ENCODE measurements around the gene FAN1. TPM values are rescaled to one million over a fixed set of nuclear protein-coding genes. Genes with fewer than 3 reads are reported as not detected.
"Not testable (repeated sequence)": the region's sequence is repeated elsewhere in the genome, so short reads cannot be mapped to it uniquely, and the experiment has no call there.

FAN1 gene
- total RNA-seq, 4 donors from 2014 or later, result 11.7 to 19.4 (median 17.6) TPM

DNA sequence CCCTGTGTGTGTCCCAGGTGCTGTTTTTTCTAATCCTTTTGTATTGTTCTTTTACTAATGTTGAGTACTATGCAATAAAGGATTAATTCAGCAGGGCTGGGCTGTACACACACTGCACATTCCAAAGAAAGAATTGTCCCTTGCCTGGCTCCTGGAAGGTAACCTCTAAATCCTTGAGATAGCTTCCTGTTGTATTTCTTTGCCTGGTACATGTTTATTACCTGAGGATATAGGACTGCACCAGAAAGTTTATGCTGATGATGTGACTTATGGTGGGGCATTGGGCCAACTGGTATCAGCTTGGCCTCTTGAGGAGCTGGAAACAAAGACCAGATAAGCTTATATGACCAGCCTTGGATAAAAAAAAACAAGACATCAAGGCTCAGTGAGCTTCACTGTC is 26.6 kb upstream of the FAN1 start:
- intact Hi-C loops (cut with DNase I; ENCODE audit: low total_unique reads), result no loop called here
- no peak for DNase-seq (ENCODE audit: low spot score in 2 of 2)
- TF ChIP-seq POLR2A (IDR thresholded peaks at IDR 0.05) (no peak), CTCF (IDR thresholded peaks at IDR 0.05) (no peak)

DNA sequence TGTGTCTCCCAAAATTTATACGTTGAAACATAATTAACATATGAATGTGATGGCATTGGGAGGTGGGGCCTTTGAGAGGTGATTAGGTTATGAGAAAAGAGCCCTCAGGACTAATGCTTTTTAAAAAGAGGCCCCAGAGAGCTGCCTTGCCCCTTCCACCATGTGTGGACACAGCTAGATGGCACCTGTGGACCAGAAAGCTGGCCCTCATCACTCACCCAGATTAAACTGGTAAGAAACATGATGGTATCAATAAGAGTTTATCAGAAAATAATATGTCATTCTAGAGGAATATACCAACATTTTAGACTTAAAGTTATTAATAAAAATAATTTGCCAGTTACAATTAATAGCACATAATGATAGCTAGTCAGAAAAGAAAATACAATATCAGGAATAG is 25.2 kb upstream of the FAN1 start:
- intact Hi-C loops (cut with DNase I; ENCODE audit: low total_unique reads), result no loop called here
- WGBS, 2 donors, result 64 to 65% methylated on average over 1 of the region's 1 CpG
- H3K4me3 ChIP-seq (ENCODE audit: low read depth, poor library complexity, severe bottlenecking), result no peak overlapping the region
- TF ChIP-seq POLR2A (IDR thresholded peaks at IDR 0.05) (no peak), CTCF (IDR thresholded peaks at IDR 0.05) (no peak)
- DNase-seq (ENCODE audit: low spot score in 2 of 2), result no peak

More for the DNA sequence above, 26.6 kb upstream of the FAN1 start:
- no peak overlapping the region for H3K4me3 ChIP-seq (ENCODE audit: low read depth, poor library complexity, severe bottlenecking)

GRCh38 chr15:30882849-30883433 is 20.8 kb upstream of the FAN1 start:
- WGBS, 2 donors, result 83 to 84% methylated on average over 19 to 22 of the region's 22 CpGs
- TF ChIP-seq POLR2A (IDR thresholded peaks at IDR 0.05) (no peak), CTCF (IDR thresholded peaks at IDR 0.05) (no peak)
- intact Hi-C loops (cut with DNase I; ENCODE audit: low total_unique reads), result no loop called here
- no peak overlapping the region for H3K4me3 ChIP-seq (ENCODE audit: low read depth, poor library complexity, severe bottlenecking)
- DNase-seq (ENCODE audit: low spot score in 2 of 2), result no peak

GRCh38 chr15:30883666-30884065 is 20.0 kb upstream of the FAN1 start:
- H3K4me3 ChIP-seq (ENCODE audit: low read depth, poor library complexity, severe bottlenecking); intact Hi-C loops (cut with DNase I; ENCODE audit: low total_unique reads); DNase-seq (ENCODE audit: low spot score in 2 of 2): not testable (repeated sequence)
- WGBS, 2 donors, result 91 to 94% methylated on average over 10 to 16 of the region's 17 CpGs

DNA sequence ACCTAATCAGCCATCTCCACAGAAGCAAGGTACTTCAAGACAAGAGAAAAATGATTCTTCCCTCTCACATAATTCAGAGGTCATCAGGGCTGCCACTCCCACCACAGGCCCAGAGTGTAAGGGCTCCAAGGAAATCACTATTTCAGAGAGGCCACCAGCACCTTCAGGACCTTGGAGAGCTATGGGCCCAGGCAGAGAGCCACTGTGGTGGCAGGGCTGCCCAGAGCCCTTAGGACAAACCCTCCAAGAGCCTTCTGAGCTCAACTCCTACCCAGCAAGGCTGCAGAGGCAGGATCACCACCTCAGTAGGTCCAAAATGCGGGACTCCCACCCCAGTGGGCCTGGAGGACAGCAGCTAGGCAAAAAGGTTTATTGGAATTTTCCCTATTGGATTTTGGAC is 17.9 kb upstream of the FAN1 start:
- 85 to 91% methylated on average over 1 of the region's 1 CpG for WGBS, 2 donors
- no peak for DNase-seq (ENCODE audit: low spot score in 2 of 2)
- intact Hi-C loops (cut with DNase I; ENCODE audit: low total_unique reads), result no loop called here
- no peak overlapping the region for H3K4me3 ChIP-seq (ENCODE audit: low read depth, poor library complexity, severe bottlenecking)
- TF ChIP-seq POLR2A (IDR thresholded peaks at IDR 0.05) (no peak), CTCF (IDR thresholded peaks at IDR 0.05) (no peak)

DNA sequence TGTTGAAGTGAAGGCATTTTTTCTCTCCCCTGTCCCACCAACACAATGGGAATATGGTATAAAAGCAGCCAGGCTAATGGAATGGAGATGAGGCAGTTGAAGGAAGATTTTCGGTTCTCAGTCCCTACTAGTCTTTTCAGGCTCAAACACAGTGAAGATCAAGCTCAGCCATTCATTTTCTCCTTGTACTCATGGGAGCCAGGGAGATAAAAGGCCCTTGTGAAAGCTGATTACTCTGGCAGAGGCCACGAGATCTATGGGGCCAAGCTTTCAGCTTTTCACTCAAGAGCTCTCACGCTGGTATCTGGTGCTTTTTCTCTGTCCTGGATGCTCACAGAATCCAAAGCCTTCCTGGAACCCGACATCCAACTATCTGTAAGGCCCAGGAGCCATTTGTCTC is 14.5 kb upstream of the FAN1 start:
- WGBS, 2 donors, result 71 to 73% methylated on average over 4 of the region's 4 CpGs
- H3K4me3 ChIP-seq (ENCODE audit: low read depth, poor library complexity, severe bottlenecking), result no peak overlapping the region
- intact Hi-C loops (cut with DNase I; ENCODE audit: low total_unique reads), result no loop called here
- TF ChIP-seq CTCF (IDR thresholded peaks at IDR 0.05) (no peak), POLR2A (IDR thresholded peaks at IDR 0.05) (no peak)
- no peak for DNase-seq (ENCODE audit: low spot score in 2 of 2)

All from lower leg skin (tissue), 4 donors.